Kidney capillary endothelial cell (primary cell): ENCODE measurements around the gene IL34.
"Not testable (repeated sequence)": the region's sequence is repeated elsewhere in the genome, so short reads cannot be mapped to it uniquely, and the experiment has no call there.

Experiments
- DNase-seq: peaks from one replicate; pipeline ENCODE4 v3.0.0-alpha.2; 2018; ENCODE audit warnings: low spot score

Gene IL34

DNA sequence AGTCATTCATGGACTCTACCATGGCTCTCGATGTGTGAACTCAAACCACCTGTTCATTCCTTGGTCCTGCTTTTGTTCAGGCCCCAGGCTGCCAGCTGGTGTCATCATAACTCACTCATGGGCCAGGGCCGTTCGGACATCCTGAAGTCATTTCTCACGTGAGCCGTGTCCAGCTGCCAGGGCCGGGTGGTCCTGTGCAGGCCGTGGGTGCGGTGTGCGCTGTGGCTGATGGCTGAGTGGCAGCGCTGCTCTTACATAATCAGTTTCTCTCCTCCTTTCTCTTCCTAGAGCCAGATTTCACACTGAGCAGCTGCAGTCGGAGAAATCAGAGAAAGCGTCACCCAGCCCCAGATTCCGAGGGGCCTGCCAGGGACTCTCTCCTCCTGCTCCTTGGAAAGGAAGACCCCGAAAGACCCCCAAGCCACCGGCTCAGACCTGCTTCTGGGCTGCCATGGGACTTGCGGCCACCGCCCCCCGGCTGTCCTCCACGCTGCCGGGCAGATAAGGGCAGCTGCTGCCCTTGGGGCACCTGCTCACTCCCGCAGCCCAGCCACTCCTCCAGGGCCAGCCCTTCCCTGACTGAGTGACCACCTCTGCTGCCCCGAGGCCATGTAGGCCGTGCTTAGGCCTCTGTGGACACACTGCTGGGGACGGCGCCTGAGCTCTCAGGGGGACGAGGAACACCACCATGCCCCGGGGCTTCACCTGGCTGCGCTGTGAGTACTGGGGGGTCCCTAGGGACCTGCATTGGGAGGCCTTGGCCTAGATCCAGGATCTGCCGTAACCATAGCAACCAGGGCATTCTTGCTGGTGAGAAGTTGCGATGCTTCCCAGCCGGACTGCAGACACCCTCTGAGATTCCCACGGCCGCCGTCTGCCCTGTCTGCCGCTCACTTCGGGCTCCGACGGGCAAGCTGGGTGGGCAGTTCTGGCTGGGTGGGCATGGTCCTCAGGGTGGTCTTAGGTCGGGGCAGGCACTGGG, at the start of gene IL34:
Gene IL34 (plus strand): TSS at position 300 of the 982 bp plus-strand sequence. CDS start 389 bp downstream, at position 689.
- DNase-seq: no peak

GRCh38 chr16:70597135-70597835, 49.1 kb upstream of the IL34 start:
- DNase-seq: no peak

DNA sequence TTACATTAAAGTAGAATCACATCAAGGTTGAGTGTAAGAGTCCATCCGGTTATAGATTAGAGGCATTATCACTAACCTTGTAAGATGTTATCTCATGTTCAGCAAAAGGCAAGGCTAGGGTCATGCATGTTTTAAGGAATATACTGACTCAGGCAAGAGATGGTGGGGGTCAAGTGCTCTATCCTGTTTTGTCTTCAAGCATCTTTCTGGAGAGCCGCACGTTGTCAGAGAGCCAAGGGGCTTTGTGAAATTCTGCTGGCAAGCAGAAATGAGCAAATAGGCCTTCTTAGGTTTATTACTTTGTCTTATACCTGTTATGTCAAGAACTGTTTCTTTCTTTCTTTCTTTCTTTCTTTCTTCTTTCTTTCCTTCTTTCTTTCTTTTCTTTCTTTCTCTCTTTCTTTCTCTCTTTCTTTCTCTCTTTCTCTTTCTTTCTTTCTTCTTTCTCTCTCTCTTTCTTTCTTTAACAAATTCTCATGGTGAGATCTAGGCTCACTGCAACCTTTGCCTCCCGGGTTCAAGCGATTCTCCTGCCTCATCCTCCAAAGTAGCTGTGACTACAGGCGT, 47.3 kb upstream of the IL34 start:
- DNase-seq: no peak

- no peak for DNase-seq
Measured at GRCh38 chr16:70600730-70601129, 45.6 kb upstream of the IL34 start.

DNA sequence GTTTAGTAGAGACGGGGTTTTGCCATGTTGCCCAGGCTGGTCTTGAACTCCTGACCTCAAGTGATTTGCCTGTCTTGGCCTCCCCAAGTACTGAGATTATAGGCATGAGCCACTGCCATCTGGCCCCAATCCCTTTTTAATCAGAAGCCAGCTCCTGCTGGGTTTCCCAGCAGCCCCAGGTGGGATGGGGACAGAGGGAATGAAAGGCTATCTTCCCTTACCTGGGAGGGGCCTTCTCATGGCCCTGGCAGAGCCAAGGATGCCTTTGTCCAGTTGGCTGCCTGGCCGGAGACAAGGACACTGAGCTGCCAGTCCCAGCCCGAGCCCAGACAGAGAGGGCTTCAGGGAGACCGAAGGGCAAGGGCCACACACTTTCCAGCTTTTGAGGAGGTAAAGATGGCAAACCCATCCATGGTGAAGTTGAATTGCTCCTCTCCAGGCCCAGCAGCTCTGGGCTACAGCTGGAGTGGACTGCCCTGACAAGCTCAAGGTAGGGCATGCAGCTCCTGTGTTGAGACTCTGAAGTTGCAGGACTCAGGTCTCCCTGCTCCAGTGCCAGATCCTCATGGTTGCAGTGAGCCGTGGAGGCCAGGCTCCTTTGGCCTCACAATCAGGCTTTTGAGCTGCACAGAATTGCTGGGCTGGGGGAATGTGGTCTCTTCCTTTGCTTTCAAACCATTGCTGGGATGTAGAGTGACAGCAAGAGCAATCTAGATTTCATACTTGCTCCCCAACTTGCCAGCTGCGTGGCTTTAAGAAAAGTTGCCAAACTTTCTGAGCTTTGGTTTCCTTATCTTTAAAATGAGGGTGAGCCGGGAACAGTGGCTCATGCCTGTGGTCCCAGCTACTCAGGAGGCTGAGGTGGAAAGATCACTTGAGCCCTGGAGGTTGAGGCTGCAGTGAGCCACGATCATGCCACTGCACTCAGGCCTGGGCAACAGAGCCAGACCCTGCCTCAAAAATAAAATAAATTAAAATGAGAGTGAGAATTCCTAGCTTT, 44.5 kb upstream of the IL34 start:
- DNase-seq: no peak

DNA sequence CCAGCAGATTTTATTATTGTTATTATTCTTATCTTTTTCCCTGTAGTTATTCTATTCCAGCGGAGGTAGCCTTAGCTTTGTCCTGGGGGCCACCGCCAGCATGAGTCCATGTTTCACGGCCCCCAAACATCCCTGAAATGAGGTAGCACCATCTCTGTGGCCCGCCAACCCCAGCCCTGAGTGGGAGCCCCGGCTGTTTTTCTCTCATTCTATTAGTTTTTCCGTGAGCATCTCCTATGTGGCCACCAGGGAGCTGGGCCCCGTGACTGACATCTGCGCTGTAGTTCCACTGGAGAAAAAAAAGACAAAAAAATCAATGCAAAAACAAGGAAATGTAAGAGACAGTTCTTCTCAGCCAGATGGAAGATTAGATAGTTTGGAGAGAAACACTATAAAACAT, 43.5 kb upstream of the IL34 start:
- DNase-seq: no peak

DNA sequence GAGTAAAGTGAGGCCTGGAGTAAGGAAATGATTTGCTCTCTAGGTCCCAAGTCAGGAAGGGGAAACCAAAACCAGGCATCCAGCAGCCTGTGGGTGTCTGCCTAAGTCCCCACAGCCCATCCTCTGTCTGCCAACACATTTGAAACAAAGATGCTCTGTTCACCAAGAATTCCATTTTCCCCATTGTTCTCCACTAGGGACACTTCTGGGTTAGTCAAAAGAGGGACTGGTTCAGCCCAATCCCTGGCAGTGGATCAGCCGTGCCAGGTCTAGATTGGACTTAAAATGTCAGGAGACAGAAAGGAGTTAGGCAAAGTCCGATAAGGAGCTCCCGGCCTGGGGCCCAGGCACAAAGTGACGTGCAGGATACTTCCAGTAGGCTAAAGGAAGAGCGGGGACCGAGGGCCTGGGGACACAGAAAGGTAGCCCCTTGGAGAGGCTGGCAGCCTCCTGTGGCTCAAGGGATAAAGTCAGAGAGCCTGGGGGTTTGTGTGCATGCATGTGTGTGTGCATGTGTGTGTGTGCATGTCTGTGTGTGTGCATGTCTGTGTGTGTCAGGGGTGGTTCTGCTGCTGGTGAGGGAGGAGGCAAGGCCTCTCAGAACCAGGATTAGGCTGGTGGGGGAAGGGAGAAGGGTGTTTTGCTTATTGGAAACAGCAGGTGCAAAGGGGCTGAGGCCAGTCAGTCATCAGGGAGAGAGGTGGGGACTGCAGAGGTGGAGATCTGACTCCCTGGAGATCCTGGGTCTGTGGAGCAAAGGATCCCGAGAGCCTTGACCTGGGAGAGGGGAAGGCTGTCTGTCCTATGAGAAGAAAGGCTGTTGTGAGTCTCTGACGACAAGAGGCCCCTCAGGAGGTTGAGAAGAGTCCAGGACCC, 41.7 kb upstream of the IL34 start:
- no peak for DNase-seq

DNA sequence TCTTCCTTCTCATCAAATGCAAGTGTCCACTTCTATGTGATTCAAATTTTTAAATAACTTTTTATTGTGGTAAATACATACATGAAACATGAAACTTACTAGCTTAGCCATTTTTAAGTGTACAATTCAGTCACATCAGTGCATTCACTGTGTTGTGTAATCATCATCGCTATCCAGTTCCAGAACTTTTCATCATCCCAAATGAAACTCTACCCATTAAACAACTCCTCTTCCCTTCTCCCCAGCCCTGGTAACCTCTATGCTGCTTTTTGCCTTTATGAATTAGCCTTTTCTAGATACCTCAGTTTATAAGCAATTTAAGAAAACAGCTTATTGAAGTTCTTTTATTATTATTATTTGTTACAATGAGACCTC, 41.1 kb upstream of the IL34 start:
- DNase-seq: no peak

DNA sequence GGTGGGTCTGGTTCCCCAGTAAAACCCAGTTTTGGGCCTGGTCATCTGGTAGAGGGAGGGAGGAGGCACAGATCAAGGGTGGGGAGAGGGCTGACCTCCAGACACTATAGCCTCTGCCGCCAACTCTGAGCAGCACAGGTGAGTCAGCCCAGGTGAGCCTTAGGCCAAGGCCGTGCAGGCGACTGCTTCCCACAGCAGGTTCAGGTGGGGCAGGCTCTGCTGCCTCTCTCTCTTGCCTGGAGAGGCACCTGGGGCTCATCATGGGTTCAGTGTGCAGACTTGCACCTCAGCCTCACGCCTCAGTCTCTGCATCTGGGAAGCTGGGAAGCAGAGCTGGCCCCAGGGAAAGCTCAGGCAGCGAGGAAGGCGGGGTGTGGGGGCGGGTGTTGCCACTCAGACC, 37.8 kb upstream of the IL34 start:
- DNase-seq: no peak

DNA sequence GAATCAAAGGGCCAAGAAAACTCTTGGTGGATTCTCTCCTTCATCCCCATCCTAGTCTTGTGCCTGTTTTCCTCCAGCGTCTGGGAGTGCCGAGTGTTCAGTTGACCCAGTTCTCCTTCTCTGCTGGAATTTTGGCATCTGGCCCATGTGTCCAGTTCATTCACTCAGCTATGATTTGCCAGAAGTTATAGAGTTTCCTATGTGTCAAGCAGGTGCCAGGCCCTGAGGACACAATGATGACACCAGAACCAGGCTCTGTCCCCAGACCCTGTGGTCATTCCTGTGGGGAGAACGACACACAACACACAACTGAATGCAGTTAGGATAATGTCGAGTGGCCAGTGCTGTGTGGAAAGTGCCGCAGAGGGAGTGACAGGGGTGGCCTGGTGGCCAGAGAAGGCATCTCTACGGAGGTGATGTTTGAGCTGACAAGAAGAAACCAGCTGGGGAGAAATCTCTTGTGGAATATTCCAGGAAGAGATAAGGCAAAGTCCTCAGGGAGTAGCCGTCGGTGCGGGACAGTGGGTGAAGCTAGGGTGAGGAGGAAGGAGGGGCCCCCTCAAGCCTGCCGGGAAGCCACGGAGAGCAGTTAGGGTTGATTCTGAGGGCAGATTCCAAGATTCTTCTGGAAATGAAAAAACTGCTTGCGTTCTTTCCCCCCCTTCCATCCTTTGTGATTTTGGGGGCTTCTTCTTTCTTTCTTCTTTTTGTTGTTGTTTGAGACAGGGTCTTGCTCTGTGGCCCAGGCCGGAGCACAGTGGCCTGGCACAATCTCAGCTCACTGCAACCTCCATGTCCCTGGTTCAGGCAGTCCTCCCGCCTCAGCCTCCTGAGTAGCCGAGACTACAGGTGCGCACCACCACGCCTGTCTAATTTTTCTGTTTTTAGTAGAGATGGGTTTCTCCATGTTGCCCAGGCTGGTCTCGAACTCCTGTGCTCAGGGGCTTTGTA, 35.8 kb upstream of the IL34 start:
- no peak for DNase-seq

DNA sequence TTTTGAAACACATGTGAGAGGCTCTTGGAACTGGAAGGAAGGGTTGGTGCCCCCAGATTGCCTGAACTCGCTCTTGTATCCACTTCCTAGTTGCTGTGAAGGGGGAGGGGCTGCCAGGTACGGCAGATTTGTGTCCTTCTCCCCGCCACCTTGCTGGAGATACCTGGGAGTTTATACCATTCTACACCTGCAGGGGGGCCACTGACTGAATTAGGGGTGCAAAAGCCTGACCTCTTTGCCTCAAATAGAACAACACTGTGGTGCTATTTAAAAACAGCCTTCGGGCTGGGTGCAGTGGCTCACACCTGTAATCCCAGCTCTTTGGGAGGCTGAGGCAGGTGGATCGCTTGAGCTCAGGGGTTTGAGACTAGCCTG, 35.1 kb upstream of the IL34 start:
- no peak for DNase-seq

DNA sequence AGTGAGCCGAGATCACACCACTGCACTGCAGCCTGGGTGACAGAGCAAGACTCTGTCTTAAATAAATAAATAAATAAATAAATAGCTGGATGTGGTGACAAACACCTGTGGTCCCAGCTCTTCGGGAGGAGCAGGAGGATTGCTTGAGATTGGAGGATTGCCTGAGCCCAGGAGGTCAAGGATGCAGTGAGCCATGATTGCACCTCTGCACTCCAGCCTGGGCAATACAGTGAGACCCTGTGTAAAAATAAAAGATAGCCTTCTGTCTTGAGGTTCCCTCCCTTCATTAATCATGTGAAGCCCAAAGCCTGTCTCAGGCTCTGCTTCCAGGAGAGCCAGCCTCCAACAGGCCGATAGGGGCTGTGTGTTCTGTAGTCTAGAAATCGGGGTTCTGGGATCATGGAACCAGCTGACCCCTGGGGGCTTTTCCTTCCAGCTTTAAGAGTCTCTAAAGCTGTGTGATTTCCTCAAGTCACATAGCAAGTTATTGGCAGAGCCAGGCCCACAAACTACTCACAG, 34.5 kb upstream of the IL34 start:
- DNase-seq: no peak

DNA sequence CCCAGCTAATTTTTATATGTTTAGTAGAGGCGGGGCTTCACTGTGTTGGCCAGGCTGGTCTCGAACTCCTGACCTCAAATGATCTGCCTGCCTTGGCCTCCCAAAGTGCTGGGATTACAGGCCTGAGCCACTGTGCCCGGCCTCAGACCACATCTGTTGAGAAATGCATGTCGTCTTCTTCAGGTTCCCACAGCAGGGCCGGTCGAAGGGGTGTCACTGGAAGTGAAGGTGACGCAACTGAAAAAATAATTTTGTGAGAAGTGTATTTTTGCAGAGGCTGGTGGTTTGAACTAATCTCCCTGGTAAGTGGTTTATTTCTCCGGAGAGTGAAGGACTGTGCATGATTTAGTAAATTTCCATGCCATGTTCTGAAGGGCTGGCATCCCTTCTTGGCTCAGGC, 33.4 kb upstream of the IL34 start:
- no peak for DNase-seq

GRCh38 chr16:70614208-70614951, 32.0 kb upstream of the IL34 start:
- no peak for DNase-seq

- no peak for DNase-seq
Measured at GRCh38 chr16:70615945-70616344, 30.4 kb upstream of the IL34 start.

- DNase-seq: not testable (repeated sequence)
Measured at GRCh38 chr16:70621864-70622263, 24.5 kb upstream of the IL34 start.

- no peak for DNase-seq
Measured at GRCh38 chr16:70627696-70628095, 18.7 kb upstream of the IL34 start.

DNA sequence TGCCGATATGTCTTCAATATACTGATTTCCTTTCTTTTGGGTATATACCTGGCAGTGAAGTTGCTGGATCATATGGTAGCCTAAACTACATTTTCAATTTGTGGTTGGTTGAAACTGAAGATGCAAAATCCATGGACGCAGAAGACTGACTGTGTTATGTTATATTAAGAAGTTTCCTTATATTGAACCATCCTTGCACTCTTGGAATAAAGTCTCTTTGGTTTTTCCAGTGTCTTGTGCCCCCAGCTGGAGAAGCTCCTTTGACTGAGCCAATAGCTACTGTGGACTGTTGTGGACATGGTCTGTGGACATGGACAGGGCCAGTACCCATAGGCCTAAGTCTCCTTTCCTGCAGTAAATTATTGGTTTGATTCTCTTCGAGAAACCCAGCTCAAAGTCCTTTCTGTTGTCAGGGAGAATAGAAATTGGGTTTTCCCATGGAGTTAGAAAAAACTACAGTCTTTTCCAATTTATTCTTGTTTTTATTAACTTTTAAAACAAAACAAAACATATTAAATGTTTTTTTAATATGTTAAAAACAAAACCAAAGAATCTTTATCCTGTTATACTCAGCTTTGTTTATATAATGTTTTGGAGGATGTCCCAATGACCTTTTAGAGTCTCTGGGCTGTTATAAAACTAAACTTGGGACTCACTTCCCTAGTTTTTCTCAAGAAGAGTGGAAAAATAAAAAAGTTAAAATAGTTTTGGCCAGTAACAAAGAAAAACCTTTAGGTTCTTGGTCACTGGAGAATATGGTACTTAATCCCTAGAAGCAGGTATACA, 15.2 kb upstream of the IL34 start:
- DNase-seq: no peak
